HG03066 (cell line): ENCODE data around the gene SORT1.

Source experiments
- ATAC-seq: cut with Tn5 transposase; IDR thresholded peaks from one replicate; pipeline ENCODE4 v1.9.1; 2021; ENCODE audit warnings: low read depth; ENCODE audit not compliant: unreplicated experiment

The SORT1 gene

DNA sequence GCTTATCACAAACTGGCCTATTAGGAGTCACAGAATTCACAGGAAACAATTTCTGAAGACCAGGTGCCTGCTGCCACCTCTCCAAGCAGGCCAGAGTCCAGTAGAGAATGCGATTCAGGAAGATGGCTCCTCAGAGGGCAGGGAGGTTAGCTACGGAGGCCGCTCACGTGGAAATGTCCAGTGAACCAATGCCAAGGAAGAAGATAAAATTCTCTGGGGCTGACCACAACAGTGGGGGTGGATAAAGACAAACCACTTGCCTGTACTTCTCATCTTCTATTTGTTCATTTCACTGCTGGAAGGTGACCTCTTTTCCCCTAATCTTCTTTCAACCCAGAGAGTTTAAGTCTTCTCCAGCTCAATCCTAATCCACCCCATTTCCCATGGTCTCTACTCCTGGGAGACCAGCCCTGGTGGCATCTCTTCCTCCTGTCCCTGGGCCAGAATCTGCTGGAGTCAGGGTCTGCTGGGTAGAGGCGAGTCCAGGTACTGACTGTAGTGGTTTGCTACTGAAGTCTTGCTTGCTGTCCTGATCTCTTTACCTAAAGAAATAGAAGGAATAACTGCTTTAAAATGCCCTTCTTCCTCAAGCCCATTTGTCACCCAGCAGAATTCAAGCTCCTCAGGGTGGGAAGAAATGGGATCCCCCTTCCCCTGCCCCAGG lies 118.0 kb downstream of the SORT1 start:
- no peak for ATAC-seq

DNA sequence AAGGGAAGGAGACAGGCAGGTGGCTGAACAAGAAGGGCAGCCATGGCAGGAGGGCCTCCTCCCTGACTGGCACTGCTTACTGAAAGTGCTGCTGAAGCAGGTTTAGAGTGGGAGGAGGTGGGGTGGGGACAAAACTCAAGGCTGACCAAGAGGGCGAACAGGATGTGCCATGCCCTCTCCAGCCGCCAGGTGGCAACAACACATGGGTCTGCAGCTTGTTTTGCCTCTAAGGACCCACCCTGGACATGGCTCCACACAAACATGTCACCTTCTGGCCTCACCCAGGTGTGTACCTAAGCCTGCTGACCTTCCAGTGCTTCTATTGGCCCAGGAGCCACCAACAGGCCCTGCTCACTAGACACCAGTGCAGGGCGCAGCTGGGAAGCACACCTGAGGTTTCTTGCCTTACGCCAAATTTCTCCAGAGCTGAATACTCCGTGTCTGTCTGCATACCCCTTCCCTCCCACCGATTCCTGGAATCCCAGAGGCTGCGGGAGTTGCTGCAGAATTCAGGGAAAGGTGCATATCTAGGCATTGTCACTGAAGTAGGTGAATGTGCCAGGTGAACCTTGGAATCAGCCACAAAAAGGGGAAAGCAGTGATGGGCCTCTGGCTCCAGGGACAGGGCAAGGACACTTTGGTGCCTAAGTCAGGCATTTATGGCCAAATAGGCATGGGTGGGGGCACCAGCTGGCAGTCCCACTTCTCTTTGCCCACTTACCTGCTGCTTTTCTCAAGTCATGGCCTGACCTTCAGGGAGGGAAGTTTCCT lies 120.1 kb downstream of the SORT1 start:
- peak; percentile 65 for ATAC-seq

DNA sequence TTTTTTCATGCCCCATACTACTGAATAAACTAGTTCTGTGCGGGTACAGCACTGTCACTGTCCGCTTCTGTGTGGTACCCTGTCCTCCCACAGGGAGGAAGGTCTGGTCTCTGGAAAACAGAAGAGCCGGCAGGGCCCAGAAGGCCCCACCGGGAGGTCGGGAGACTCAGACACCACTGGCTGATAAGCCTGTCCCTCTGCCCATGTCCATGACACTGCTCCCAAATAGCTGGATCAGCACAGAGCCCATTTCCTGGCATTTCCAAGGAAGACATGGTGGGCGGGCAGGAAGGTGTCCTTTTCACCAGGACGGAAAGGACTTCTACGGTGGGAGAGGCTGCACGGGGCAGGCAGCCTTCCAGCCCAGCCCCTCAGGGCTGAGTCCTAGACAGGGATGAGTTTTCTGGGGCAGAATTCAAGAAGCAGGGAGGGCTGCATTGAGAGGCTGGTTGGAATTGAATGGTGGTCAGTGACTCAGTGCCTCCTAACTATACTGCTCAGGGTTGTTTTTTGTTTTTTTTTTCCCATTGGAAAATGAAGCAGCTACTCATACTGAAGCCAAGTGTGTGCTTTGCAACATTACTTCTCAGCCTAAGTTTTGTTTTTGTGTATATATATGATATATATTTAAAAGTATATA lies 121.9 kb downstream of the SORT1 start:
- ATAC-seq: no peak

DNA sequence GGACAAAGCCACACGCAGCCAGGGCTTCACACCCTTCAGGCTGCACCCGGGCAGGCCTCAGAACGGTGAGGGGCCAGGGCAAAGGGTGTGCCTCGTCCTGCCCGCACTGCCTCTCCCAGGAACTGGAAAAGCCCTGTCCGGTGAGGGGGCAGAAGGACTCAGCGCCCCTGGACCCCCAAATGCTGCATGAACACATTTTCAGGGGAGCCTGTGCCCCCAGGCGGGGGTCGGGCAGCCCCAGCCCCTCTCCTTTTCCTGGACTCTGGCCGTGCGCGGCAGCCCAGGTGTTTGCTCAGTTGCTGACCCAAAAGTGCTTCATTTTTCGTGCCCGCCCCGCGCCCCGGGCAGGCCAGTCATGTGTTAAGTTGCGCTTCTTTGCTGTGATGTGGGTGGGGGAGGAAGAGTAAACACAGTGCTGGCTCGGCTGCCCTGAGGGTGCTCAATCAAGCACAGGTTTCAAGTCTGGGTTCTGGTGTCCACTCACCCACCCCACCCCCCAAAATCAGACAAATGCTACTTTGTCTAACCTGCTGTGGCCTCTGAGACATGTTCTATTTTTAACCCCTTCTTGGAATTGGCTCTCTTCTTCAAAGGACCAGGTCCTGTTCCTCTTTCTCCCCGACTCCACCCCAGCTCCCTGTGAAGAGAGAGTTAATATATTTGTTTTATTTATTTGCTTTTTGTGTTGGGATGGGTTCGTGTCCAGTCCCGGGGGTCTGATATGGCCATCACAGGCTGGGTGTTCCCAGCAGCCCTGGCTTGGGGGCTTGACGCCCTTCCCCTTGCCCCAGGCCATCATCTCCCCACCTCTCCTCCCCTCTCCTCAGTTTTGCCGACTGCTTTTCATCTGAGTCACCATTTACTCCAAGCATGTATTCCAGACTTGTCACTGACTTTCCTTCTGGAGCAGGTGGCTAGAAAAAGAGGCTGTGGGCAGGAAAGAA lies 122.9 kb downstream of the SORT1 start:
- ATAC-seq: no peak

DNA sequence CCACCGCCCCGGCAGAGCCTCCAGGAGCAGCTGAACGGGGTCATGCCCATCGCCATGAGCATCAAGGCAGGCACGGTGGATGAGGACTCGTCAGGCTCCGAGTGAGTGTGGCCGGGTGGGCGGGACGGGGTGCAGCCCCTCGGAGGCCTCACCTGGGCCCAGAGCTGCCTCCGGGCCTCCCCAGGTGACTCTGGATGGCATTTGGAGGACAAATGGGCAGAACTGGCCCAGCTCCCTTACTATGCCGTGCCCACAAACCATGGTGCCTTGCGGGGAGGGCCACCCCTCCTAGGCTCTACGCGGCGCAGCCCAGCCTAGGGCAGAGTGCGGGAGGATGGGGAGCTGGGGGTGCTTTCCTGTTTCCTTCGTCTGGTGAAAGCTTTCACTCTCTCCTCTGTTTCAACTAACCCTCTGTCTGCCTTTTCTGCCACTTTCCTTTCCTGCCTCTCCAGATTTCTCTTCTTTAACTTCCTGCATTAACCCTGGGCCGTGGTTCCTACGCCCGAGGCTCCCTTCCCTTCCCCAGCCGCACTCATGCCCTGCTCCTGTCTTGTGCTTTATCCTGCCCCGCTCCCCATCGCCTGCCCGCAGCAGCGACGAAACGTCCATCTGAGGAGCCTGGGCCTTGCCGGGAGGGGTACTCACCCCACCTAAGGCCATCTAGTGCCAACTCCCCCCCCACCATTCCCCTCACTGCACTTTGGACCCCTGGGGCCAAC lies 124.0 kb downstream of the SORT1 start:
- ATAC-seq: no peak

DNA sequence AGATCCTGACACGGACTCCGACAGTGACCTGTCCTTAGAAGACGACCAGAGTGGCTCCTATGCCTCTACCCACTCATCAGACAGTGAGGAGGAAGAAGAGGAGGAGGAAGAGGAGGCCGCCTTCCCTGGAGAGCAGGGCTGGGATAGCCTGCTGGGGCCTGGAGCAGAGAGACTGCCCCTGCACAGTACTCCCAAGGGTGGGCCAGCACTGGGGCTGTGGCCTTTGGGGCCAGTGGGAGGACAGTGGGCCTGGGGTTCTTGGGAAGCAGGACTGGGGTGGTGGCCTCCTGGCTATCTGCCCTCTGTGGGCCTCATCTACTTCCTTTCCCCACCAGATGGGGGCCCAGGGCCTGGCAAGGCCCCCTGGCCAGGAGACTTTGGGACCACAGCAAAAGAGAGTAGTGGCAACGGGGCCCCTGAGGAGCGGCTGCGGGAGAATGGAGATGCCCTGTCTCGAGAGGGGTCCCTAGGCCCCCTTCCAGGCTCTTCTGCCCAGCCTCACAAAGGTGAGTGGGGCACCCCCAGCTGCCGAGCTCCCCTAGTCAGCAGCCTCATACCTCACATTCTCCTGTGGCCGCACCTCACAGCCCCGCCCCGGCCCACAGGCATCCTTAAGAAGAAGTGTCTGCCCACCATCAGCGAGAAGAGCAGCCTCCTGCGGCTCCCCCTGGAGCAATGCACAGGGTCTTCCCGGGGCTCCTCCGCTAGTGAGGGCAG lies 124.7 kb downstream of the SORT1 start:
- ATAC-seq: no peak

DNA sequence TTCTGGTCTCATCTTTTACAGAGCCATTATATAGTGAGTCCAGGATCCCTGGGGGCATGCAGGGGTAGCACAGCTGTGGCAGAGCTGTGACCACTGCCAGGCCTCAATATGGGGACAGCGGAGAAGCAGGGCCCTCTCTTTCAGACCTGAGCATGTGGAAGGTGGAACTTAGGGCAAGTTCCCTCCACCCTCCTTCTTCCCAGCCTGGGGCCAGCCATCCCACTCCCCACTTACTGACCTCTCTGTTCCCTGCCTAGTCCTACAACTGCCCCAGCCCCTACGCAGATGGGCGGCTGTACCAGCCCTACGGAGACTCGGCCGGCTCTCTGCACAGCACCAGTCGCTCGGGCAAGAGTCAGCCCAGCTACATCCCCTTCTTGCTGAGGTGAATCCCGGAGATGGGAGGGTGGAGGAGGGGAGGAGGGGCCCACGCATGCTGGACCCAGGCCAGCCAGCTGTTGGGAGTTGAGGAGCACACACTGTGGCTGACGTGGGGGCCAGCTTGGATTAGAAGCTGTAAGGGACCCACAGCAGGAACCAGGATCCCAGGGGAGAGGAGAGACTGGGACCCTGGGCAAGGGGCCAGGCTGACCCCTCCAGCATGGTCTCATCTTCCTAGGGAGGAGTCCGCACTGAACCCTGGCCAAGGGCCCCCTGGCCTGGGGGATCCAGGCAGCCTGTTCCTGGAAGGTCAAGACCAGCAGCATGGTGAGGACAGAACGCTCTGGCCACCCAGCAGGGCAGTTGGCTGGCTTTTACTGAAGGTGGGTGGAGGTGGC lies 125.5 kb downstream of the SORT1 start:
- ATAC-seq: no peak

DNA sequence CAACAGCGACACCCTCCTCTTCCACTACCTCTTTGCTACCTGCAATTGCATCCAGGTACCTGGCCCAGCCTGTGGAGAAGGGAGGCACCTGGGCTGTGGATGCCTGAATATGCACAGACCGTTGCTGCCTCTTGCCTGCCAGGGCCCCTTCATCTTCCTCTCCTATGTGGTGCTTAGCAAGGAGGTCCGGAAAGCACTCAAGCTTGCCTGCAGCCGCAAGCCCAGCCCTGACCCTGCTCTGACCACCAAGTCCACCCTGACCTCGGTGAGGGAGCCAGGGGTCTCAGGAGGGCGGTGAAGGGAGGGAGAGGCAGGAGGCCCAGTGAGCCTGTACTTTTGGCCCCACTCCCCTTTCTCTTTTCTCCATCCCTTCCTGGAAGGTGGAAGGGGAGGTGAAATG lies 126.3 kb downstream of the SORT1 start:
- no peak for ATAC-seq

DNA sequence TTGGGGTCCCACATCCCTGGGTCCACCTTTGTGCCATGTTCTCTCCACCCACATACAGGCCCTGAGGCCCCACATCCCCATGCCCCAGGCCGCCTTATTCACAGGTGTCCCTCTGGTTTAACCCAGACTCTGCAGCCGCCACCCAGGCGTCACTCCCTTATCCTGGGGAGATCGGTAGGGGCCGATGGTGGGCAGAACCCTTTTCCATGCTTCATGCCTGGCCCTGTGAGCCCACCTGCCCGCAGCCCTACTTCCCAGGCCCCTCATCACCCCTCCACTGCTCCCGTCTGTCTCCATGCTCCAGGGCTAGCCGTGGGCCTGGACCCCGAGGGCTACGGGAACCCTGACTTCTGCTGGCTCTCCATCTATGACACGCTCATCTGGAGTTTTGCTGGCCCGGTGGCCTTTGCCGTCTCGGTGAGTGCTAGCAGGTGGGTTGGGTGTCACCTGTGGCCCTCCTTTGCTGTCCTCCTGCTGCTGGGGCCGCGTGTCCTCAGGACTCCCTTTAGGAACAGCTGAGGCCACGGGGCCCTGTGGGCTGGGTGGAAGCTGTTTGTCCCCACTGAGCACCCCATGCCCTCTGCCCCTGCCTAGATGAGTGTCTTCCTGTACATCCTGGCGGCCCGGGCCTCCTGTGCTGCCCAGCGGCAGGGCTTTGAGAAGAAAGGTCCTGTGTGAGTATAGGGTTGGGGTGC lies 126.9 kb downstream of the SORT1 start:
- ATAC-seq: no peak

DNA sequence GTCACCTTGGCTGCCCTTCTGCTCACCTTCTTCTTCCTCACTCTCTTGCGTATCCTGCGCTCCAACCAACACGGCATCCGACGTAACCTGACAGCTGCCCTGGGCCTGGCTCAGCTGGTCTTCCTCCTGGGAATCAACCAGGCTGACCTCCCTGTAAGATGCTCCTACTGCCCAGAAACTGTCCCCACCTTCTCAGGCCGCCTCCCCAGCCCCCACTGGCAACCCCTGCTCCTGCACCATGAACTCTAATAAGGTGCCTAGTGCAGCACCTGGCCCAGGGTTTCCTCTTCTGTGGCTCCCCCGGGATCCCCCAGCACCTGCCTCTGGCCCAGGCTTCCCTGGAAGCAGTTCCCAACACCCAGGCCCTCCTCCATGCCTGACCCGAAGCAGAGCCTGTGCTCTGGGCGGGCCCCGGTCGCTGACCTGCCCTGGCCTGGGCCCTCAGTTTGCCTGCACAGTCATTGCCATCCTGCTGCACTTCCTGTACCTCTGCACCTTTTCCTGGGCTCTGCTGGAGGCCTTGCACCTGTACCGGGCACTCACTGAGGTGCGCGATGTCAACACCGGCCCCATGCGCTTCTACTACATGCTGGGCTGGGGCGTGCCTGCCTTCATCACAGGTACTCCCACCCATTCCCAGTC lies 127.6 kb downstream of the SORT1 start:
- no peak for ATAC-seq

DNA sequence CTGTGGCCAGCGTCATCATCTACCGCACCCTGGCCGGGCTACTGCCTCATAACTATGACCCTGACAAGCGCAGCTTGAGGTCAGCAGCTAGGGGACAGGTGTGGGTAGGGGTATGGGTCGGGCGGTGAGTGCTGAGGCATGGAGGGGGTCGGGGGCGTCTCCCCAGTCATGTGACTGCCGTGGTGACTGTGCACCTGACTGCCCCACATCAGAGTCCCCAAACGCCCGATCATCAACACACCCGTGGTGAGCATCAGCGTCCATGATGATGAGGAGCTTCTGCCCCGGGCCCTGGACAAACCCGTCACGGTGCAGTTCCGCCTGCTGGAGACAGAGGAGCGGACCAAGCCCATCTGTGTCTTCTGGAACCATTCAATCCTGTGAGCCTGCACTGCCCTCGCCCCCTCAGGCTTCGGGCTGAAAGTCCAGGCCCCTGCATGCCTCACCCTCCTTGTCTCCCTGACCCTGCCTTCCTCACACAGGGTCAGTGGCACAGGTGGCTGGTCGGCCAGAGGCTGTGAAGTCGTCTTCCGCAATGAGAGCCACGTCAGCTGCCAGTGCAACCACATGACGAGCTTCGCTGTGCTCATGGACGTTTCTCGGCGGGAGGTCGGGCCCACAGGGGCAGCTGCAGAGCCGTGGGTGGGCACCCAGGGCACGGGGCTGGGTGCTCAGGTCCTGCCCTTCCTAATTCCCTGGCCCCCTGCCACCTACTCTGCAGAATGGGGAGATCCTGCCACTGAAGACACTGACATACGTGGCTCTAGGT lies 128.3 kb downstream of the SORT1 start:
- ATAC-seq: no peak

DNA sequence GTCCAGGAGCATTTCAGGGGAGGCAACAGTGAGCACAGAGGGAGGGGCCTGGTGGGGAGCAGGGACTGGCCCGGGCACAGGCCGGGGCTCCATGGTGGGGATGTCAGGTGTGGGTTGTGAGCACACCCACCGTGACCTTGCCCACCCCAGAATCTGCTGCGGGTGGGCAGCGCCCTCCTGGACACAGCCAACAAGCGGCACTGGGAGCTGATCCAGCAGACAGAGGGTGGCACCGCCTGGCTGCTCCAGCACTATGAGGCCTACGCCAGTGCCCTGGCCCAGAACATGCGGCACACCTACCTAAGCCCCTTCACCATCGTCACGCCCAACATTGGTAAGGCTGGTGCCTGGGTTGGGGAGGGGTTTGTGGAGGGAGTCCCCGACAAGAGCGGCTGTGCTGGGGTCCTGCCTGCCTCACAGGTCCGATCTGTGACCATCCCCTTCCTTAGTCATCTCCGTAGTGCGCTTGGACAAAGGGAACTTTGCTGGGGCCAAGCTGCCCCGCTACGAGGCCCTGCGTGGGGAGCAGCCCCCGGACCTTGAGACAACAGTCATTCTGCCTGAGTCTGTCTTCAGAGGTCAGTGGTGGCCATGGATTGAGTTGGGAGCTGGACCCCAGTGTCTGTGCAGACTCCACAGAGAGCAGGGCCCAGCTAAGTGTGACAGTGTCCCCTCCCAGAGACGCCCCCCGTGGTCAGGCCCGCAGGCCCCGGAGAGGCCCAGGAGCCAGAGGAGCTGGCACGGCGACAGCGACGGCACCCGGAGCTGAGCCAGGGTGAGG lies 129.1 kb downstream of the SORT1 start:
- ATAC-seq: no peak

DNA sequence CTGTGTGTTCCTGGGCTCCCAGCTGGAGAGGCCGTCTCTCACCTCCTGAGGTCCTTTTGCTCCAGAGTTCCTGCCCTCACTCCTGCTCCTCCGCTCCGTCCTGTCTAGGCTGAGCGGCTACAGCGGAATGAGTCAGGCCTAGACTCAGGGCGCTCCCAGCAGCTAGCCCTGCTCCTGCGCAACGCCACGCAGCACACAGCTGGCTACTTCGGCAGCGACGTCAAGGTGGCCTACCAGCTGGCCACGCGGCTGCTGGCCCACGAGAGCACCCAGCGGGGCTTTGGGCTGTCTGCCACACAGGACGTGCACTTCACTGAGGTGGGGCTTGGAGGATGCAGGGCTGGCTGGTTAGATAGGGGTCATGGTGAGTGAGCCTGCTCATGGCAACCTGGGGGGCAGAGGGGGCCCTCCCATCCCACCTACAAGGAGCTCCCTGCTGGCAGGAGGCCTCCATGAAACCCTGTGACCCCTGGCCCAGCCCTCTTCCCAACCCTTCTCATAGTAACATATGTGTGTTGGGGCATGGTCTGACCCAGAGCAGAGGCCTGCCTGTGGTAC lies 129.9 kb downstream of the SORT1 start:
- no peak for ATAC-seq

DNA sequence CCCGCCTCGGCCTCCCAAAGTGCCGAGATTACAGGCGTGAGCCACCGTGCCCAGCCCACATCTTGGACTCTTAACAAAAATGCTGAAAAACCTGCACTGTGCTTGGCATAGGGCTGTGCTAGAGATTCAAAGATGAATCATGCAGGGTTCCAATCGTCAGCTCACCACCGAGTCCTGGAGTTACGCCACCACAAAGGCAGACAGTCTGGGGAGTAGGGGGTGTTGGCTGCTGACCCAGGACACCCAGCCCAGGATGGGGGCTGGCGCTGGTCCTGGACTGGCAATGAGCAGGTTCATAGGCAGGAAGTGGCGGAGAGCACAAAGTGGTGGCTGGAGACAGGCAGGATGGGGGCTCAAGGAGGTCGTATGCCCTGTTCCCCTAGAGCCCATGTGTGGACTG lies 130.8 kb downstream of the SORT1 start:
- ATAC-seq: no peak

DNA sequence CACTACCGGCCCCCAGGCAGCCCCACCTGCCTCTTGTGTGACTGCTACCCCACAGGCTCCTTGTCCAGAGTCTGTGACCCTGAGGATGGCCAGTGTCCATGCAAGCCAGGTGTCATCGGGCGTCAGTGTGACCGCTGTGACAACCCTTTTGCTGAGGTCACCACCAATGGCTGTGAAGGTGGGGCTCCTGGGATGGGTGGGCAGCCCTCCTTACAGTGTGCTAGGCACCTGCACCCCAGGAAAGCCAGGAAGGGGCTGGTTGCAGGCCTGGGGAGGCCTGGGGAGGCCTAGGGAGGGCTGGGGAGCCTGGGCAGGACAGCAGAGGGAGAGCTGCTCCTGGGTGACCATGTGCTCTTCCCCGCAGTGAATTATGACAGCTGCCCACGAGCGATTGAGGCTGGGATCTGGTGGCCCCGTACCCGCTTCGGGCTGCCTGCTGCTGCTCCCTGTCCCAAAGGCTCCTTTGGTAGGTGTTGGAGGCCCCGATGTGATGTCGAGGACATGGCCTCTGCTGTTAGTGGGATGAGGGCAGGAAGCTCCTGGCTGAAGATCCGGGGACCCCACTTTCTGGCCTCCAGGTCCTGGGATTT lies 131.9 kb downstream of the SORT1 start:
- no peak for ATAC-seq
